Skin epidermis (tissue), 12 donors: ENCODE measurements around the gene DOCK1.

Experiments
- H3K27ac ChIP-seq, 21 experiments: fragments of 200-600 bp; sonication (generic) in 11 of 21; one replicate each; pipeline ENCODE4 v1.5.0; 2020; ENCODE audit warnings: mild to moderate bottlenecking in 3 of 21, inconsistent platforms in 2 of 21, moderate library complexity in 2 of 21
- H3K4me3 ChIP-seq, 7 experiments: fragments of 200-600 bp; sonication (generic) in 2 of 7; one replicate each; pipeline ENCODE4 v1.5.0; 2020; ENCODE audit warnings: inconsistent platforms in 2 of 7, mild to moderate bottlenecking in 2 of 7, moderate library complexity in 1 of 7

The DOCK1 gene

DNA sequence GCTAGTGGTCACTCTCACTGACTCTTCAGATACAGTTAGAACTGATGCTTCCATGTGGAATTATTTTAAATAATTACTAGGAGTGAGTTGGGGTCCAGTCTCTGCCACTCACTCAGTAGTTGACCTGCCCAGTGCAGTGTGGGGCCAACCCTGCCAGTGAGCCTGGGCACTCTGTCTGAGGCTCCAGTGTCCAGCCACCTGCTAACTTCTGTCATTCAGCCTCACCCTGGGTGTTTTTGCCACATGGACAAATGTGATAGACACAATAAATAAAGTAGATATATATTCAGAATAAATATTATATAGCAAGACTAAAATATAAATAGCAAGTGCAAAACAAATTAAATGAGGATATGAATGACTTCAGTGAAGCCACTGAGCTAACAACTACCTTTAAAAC is 284.0 kb downstream of the DOCK1 start:
- H3K27ac ChIP-seq: no peak overlapping the region
- no peak overlapping the region for H3K4me3 ChIP-seq

DNA sequence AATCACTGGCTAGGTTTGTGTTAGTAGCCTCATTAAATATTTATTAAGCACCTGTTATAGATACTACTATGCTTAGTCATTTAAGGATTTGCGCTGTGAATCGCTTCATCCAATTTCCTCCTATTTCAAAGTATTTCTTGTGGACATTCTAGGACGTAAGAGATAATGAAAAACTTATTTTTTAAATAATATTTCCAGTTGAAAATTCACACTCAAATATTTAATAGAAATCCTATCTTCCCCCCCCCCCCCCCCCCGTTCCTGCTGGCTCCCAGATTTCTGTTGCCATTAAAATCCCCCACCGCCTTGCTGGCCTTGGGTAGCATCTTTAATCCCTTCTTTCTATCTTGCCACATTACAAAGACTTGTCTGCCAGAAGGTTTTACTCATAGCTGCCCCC is 285.2 kb downstream of the DOCK1 start:
- H3K27ac ChIP-seq: no peak overlapping the region
- no peak overlapping the region for H3K4me3 ChIP-seq

DNA sequence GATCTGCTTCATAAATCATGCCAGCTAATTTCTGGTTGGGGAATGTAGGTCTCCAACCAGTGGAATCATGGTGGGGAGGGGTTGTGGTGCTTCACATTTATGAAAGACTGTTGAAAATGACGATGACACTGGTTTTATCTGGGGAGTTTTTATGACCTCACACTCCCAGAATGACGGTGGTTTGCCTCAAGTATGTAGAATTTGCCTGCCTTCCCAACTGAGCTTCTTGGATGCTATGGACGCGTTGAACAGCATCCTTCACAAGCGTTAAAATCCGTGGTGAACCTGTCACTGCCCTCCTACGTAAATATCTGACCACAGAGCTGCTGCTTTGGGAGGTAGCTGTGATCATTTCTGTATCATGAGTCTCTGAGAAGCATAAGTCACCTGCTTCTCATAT is 287.9 kb downstream of the DOCK1 start:
- Histone ChIP-seq H3K27ac (no peak overlapping the region), H3K4me3 (no peak overlapping the region)

DNA sequence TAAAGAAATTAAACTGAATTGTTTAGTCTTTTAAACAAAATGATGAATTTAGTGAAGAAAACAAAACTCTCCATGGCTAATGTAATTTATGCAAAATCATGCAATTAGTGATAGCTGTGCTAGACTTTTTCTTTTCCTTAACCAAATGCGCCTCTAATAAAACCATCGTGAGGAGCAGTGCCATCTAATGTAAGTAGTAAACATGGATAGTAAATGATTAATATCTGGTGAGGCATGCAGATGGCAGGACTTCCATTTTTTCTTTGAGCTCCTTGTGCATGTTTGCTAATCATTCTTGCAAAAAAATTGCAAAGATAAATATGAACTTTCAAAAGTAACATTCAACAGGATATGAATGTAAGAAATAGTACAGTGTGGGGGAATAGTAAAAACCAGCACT is 288.9 kb downstream of the DOCK1 start:
- Histone ChIP-seq H3K4me3 (no peak overlapping the region), H3K27ac (no peak overlapping the region)

DNA sequence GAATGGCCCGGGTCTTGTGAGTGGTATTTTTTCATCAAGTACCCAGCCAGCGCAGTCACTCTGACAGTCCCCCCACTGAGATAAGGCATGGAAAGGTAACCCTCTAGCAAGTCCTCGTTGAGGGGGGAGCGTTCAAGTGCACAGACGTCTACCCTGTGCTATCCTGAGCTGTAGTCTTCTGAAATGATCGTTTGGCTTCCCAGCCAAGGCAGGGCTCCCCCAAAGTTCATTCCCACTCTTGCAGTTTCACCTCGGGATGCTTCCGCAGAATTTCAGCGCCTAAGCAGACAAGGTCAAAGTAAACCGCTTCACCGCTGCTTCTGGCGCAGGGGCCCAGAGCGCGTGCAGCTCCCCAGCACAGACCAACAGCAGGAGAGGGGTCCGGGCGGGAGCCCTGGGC is 289.4 kb downstream of the DOCK1 start:
- no peak overlapping the region for H3K27ac ChIP-seq
- H3K4me3 ChIP-seq: no peak overlapping the region

DNA sequence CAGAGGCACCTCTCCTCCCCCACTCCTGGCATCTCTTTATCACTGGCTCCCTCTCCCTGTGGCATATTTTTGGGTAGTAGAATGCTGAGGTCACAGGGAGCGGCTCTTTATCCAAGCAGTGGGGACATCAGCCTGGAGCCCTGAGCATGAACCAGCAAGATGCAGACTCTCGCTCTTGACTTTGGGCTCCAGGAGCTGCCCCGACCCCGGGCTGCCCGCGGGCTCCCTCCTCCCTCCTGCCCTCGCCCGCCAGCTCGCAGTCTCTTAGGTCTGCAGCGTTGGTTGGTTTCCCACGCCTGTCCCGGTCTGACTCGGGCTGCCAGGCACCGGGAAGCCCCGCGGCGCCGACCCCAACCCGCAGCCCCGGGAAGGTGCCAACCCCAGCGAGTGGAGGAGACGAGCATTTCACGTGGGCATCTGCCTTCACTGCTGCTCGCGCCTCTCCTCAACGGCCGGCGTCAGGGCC is 289.8 kb downstream of the DOCK1 start:
- Histone ChIP-seq H3K4me3 (peak overlapping the region in 6 of 7 experiments; percentile 14 to 34 (median 22)), H3K27ac (no peak overlapping the region)

DNA sequence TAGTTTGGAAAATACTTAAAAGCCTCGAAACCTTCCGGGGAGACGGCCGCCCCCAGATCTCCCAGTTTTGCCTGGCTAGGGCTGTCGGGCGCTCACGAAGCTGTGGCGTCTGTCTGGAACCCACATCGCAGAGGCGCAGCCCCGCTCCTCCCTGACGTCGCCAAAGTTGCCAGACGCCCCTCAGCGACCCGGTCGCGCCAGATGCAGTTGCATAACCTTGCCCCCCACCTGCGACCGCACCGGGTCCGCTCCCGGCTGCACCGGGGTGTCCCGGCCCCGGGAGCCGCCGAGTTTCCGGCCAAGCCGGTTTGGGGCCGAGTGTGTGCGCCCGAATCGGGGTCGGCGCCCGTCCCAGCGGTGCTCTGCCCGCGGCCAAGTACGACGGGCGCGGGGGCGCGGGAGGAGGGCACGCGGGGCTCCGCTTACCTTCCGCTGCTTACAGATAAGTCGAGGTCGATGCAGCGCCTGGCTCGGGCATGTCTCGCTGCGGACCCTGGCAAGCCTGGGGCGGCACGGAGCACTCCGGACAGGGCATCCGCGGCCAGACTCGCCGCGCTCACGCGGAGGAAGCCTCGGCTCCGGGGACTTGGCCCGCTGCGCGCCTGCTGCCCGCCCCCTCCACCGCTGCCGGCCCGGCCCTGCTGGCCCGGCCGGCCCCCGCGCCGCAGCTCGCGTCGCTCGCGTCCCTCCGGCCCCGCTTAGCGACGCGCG is 290.5 kb downstream of the DOCK1 start:
- H3K27ac ChIP-seq: no peak overlapping the region
- H3K4me3 ChIP-seq: peak overlapping the region; percentile 14 to 34 (median 22)

DNA sequence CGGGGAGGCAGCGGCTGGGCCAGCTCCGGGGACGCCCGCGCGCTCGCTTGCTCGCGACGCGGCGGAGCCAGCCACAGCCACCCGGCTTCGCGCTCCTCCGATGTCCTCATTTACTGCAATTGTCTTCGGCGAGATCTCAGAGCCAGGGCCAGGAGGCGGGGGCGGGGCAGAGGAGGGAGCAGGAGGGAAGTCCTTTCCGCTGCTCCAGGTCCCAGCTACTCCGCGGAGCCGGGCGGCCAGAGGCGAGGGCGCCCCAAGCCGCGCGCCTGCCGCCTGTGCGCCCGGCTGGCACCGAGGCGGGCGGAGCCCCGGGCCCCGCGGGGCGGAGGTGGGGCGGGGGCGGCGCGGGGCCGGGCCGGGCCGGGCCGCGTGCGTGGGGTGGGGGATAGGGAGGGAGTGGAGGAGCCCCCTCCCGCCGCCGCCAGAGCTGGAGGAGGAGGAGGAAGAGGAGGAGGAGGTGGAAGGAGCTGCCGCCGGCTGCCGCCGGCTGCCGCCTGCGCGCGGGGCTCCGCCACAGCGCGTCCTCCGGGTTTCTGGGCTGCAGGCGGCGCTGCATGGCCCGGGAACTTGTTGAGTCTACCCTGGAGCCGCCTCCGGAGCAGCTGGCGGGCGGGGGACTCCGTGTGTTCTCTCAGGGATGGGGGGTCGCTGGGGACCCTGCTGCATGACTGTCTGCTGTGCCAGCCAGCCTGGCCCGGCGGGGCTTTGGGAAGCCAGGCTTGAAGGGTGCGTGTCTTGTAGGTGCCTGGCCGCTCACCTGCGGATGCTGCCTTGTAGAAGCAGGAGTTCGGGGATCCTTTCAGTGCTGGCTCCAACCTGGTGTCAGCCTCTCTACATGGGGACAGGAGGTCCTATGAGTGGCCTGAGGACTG is 291.3 kb downstream of the DOCK1 start, which contains the start of gene INSYN2A:
TSS of gene INSYN2A (minus strand) at position 310 of the 872 bp plus-strand sequence. CDS start 20,196 bp downstream, outside the sequence.
- peak within 1 kb of the TSS; percentile 14 to 34 (median 22) for H3K4me3 ChIP-seq
- H3K27ac ChIP-seq: no peak within 1 kb of the TSS

DNA sequence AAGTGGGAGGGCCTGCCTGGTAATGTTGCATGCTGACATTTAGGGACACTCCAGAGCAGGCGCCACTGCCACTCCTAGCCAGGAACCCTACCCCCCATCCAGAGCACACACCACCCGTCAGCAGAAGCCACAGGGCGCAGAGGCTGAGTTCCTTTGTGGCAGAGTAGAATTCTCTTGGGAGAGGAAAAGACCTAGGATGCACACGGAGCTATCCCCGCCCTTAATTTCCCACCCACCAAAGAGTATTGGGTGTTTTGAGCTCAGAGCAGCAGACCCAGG is 291.9 kb downstream of the DOCK1 start:
- peak overlapping the region in 2 of 7 experiments; percentile 31 to 34 for H3K4me3 ChIP-seq
- H3K27ac ChIP-seq: no peak overlapping the region

DNA sequence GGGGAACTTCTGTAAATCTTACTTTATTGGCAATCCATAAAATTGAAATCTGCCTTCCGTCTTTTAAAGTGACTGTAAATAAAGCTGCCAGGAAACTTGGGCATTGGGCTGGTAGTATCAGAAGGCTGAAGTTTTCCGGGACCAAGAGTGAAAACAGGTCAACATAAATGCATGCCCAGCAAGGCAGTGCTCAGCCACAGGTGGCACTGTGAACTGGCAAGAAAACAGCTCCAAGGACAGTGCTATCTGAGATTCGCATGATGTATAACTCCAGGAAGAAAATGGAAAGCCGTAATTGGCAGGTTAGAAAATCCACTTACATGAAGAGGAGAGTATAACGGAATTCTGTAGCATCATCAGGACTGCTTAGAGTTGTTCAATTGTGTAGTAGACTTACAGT is 293.1 kb downstream of the DOCK1 start:
- no peak overlapping the region for H3K4me3 ChIP-seq
- no peak overlapping the region for H3K27ac ChIP-seq

DNA sequence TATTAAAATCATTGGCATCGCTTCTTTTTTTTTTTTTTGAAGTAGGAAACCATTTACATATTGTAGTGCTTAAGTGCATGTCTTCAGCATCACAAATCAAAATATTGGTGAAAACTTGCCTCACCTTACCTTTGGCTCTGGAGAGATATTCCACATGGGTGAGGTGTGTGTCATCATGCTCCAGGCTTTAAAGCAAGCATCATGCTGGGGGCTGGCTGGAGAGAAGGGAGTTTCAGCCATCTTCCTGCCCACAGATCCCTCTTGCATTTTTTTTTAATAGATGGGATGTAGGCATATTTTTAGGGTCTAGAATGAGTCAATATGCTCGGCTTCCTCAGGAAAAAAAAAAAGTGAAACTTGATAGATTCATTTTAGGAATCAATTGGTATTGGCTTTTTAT is 293.5 kb downstream of the DOCK1 start:
- H3K4me3 ChIP-seq: no peak overlapping the region
- H3K27ac ChIP-seq: no peak overlapping the region

DNA sequence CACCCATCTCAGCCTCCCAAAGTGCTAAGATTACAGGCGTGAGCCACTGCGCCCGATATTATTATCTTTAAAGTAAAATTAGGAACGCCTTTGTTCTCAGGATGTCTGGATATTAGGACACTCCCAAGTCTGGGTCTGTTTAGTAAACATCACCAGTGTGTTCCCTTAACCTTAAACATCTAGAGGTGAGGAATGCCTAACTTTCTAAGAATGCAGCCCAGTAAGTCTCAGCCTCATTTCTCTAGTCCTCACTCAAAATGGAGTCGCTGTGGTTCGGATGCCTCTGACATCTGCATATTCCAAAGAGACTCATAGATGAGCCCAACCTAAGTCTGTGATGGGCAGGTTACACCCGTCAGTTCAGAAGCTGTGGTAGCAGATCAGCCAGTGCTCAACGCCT is 295.4 kb downstream of the DOCK1 start:
- no peak overlapping the region for H3K4me3 ChIP-seq
- H3K27ac ChIP-seq: no peak overlapping the region

DNA sequence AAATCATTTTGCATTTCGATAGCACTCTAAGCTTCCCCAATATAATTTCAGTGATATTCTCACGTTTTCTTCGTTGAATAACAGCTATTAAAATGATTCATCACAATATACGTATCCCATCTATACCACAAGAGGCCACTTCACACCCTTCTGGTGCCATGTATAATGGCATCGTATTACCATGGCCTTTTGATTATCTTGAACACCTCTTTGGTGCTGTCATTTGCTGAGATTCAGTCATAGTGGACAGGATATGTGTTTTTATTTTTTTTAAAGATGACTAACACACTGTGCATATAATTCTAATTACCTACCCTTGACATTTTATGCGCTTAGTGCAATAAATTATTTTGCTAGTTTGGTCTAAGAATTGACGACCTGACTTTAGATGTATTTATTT is 297.8 kb downstream of the DOCK1 start:
- Histone ChIP-seq H3K4me3 (no peak overlapping the region), H3K27ac (no peak overlapping the region)

DNA sequence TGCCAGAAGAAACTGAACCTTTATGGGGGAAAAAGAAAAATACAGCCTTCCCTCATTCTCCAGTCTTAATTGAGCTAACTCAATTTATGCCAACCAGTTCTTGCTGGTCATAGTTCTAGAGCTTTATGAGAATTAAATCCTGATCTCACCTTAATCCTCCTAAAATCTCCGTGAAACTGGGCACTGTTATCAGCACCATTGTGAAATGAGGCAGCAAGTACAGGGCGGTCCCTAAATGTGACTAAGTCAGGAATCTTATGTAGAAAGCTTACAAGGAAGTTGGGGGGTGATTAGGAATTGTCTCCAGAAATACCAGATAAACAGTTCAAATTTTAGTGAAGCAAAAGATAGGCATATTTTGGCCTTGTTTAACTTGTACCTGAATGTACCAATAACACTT is 301.9 kb downstream of the DOCK1 start:
- Histone ChIP-seq H3K4me3 (no peak overlapping the region), H3K27ac (no peak overlapping the region)

DNA sequence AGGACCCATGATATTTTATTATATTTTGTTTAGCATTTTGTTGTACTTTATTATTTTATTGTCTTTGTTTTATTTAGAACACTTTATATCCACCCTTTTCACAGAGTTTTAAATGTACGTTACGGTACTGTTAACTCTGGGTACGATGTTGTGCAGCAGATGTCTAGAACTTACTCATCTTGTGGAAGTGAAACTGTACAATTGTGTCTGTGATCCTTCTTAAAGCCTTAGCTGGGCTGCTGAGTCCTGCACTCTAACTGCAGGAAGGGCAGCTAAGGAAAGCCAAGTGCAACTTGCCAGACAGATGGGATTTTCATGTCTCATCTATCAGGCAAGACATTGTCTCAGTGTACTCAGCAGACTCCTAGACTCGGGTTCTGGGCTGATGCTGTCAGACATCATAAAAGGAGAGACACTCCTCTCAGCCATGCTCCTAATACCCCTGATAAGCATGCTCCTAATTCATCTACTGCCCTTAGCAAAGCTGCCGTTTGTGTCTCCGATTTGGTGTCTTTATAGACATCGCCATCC is 305.8 kb downstream of the DOCK1 start:
- no peak overlapping the region for H3K27ac ChIP-seq
- no peak overlapping the region for H3K4me3 ChIP-seq

DNA sequence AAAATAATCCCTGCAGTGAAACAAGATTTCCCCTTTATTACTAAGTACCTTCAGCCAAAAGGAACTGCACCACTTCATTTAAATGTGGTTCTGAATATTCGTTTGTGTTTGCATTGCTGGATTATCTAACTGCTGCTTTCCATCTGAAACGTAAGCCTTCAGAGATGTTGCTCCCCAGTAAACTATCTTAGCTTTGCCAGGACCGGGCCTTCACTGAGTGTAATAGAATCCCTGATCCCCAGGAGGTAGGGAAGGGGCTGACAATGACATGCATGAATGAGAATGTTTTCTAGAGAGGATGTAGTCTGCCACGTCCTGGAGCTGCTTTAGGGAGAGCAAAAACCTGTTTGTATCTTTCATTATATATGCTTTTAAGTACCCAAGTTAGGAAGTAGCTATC is 310.6 kb downstream of the DOCK1 start:
- Histone ChIP-seq H3K4me3 (no peak overlapping the region), H3K27ac (no peak overlapping the region)

DNA sequence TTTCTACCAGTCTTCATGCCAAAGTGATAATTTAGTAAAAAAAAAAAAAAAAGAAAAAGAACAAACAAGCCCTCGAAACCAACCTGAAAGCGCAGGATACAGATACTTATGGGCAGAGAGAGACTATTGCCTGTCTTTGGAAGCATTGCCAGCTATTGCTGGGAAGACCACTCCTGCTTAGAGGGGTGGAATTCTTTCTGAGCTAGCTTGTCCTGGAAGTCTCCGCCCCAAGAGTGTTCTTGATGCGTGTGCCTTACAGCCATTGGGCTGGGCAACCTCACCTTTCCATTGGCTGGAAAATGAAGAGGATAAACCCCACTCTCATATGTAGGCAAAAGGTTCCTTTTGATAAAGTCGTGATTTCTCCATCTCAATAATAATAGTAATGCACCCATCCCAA is 311.0 kb downstream of the DOCK1 start:
- no peak overlapping the region for H3K4me3 ChIP-seq
- H3K27ac ChIP-seq: no peak overlapping the region

DNA sequence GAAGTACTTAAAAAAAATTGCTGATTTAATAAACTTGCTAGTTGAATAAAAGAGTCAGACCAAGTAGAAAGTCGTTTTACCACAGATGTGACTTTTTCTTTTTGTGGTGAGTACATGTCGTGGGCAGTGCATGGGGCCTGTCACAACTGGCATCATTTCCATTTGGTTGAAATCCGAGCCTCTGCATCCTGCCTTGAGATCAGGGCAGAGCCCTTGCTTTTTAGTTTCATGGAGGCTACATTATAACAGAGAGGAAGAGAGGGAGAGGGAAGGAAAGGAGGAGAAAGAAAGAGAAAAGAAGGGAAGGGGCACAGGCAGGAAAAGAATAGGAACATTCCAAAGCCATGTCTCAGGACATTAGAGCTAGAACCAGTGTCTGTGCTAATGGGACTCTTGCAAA is 311.6 kb downstream of the DOCK1 start:
- H3K4me3 ChIP-seq: no peak overlapping the region
- no peak overlapping the region for H3K27ac ChIP-seq

DNA sequence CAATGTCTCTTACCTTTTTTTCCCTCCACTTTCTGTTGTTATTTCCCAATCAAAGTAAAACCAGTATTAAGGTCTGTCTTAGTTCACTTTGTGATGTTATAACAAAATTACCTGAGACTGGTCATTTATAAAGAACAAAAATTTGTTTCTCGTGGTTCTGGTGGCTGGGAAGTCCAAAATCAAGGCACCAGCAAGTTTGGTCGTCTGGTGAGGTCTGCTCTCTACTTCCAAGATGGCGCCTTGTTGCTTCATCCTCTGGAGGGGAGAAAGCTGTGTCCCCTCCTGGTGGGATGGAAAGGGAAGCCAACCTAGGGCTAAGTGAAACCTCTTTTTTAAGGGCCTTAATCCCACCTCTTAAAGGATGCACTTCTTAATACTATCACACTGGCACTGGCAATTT is 313.4 kb downstream of the DOCK1 start:
- no peak overlapping the region for H3K4me3 ChIP-seq
- no peak overlapping the region for H3K27ac ChIP-seq

DNA sequence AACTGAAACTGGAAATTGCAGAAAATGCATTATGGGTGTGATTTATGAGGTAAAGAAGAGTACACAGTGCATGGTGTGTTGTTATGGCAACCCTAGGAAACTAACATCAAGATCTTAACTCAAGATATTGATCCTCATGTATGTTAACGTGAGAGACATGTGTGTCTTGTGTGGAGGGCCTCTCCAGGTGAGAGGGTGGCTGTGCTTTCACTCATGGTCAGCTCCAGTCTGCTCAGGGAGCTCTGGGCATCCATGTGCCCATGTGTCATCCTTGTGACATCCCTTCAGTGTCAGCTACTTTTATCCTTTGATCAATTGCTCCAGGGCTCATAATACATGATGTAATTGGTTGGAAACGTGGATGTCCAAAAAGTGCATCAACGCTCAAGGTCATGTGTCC is 316.1 kb downstream of the DOCK1 start:
- Histone ChIP-seq H3K27ac (no peak overlapping the region), H3K4me3 (no peak overlapping the region)

DNA sequence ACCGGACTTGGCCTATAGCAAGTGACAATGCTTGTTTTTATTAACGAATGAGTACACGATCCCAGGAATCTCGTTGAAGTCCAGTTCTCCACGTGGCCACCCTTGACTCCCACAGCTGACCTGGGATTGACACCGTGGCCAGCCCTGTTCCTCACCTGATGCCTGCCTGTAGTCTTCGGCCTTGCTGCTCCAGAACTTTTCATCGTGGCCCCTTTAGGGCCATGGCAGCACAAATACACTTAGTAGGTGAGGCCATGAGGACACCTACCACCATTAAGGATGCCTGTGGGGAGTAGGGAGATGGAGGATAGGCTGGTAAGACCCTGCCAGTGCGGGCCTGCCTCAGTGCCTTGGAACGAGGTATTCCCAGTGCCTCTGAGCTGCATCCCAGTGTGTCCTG is 321.8 kb downstream of the DOCK1 start:
- no peak overlapping the region for H3K27ac ChIP-seq
- H3K4me3 ChIP-seq: no peak overlapping the region
